ENCODE results near the gene MYBPHL. TPM values are rescaled to one million over a fixed set of nuclear protein-coding genes. Genes with fewer than 3 reads are reported as not detected.

Gene MYBPHL
- total RNA-seq, 2 donors from 2014 or later: not detected

GRCh38 chr1:109247401-109248365, 59.1 kb downstream of the MYBPHL start:
- Histone ChIP-seq H3K4me3 (no peak overlapping the region), H3K27ac (no peak overlapping the region), H3K9me3 (no peaks in the 10 kb centered on the region), H3K36me3 (replicated peaks in 1 of 2; ENCODE audit: insufficient read depth in 1 of 2, low read depth in 2 of 2) (no peaks in the 10 kb centered on the region), H3K4me1 (peaks cover 17% of the 10 kb centered on the region), H3K27me3 (no peaks in the 10 kb centered on the region)
- no peak for TF ChIP-seq POLR2A (IDR thresholded peaks at IDR 0.05)
- TF ChIP-seq CTCF (IDR thresholded peaks at IDR 0.05): no peak
- ATAC-seq (no peak), DNase-seq (no peak)
- 82 to 87% methylated on average over 8 of the region's 8 CpGs for WGBS, 2 donors
- intact Hi-C loops (cut with DNase I): no loop called here

DNA sequence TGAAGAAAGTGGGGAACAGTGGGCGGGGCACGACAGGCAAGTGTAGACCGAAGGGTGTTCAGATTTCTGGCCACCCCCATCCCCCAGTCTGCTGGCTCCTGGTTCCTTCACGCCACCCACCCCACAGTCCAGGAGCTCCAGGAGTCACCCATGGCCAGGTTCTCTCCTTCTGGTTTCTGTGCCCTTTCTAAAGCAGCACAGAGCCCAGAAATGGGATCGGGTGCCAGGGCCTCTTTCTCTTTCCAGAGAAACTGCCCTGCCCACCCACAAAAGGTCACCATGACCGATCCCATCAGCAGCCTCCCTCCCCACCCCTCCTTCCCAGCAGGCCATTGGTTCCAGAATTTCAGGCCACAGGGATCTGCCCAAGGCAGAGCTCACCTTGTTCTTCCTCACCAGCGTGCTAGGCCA, 60.7 kb downstream of the MYBPHL start:
- Histone ChIP-seq H3K9me3 (no peaks in the 10 kb centered on the region), H3K27ac (no peak overlapping the region), H3K4me1 (peaks cover 29% of the 10 kb centered on the region), H3K27me3 (no peaks in the 10 kb centered on the region), H3K36me3 (replicated peaks in 1 of 2; ENCODE audit: insufficient read depth in 1 of 2, low read depth in 2 of 2) (no peaks in the 10 kb centered on the region), H3K4me3 (no peak overlapping the region)
- ATAC-seq (no peak), DNase-seq (no peak)
- no peak for TF ChIP-seq CTCF (IDR thresholded peaks at IDR 0.05)
- no peak for TF ChIP-seq POLR2A (IDR thresholded peaks at IDR 0.05)
- intact Hi-C loops (cut with DNase I): no loop called here
- 65 to 86% methylated on average over 6 to 7 of the region's 7 CpGs for WGBS, 2 donors

DNA sequence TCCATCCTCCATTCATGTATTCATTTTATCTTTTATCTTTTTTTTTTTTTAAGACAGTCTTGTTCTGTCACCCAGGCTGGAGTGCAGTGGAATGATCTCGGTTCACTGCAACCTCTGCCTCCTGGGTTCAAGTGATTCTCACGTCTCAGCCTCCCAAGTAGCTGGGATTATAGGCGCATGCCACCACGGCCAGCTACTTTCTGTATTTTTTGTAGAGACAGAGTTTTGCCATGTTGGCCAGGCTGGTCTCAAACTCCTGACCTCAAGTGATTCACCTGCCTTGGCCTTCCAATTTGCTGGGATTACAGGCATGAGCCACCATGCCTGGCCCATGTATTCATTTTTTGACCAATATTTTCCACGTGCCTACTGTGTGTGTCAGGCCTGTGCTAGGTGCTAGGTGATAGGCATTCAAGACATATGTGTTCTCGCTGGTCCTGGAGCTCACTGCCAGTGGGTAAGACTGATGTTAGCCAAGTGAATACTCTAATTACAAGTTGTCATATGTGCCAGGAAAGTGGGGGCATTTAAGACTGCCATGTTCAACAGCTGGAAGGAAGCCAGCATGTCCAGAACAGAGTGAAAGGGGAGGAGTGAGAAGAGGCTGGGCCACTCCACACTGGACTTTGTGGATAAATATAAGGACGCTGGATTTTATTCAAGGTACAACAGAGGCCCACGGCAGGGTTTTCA, 62.8 kb downstream of the MYBPHL start:
- WGBS, 2 donors: 65 to 78% methylated on average over 8 of the region's 8 CpGs
- Histone ChIP-seq H3K36me3 (replicated peaks in 1 of 2; ENCODE audit: insufficient read depth in 1 of 2, low read depth in 2 of 2) (no peaks in the 10 kb centered on the region), H3K27me3 (no peaks in the 10 kb centered on the region), H3K4me3 (no peak overlapping the region), H3K9me3 (no peaks in the 10 kb centered on the region), H3K27ac (no peak overlapping the region), H3K4me1 (peaks cover 31% of the 10 kb centered on the region)
- TF ChIP-seq CTCF (IDR thresholded peaks at IDR 0.05) (no peak), POLR2A (IDR thresholded peaks at IDR 0.05) (no peak)
- DNase-seq (no peak), ATAC-seq (no peak)
- intact Hi-C loops (cut with DNase I): no loop called here

DNA sequence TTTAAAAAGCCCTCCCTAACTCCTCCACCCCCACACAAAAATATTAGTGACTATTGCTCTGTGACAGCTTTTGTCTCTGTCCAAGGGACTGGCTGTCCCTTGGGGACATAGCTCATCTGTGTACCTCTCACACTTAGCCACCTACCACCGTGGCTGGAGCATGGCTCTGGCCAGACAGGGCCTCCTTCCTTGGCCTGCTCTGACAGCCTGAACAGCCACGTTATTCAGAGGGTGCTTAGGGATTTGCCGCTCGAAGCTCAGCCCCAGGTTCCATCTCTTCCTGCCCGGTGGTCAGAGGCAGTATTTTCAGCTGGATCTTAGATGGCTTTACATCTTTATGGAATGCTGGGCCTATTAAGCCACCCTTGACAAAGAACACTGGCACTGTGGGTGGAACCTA, 63.6 kb downstream of the MYBPHL start:
- intact Hi-C loops (cut with DNase I): no loop called here
- H3K27ac ChIP-seq: no peak overlapping the region
- DNase-seq (no peak), ATAC-seq (no peak)
- no peak overlapping the region for H3K4me3 ChIP-seq
- no peaks in the 10 kb centered on the region for H3K27me3 ChIP-seq
- no peaks in the 10 kb centered on the region for H3K9me3 ChIP-seq
- H3K36me3 ChIP-seq (replicated peaks in 1 of 2; ENCODE audit: insufficient read depth in 1 of 2, low read depth in 2 of 2): peaks cover 0 to 3% of the 10 kb centered on the region in 2 donors
- H3K4me1 ChIP-seq: peaks cover 29% of the 10 kb centered on the region
- WGBS, 2 donors: 59 to 67% methylated on average over 5 of the region's 5 CpGs
- TF ChIP-seq CTCF (IDR thresholded peaks at IDR 0.05): no peak
- TF ChIP-seq POLR2A (IDR thresholded peaks at IDR 0.05): no peak
